Trophoblast cell (in vitro differentiated cells and primary cell): ENCODE measurements around the gene GOLT1A.

Experiments
- DNase-seq, 2 donors: peaks; one replicate each; pipeline ENCODE4 v3.0.0-alpha.2; 2016
- H2AFZ ChIP-seq: 2 replicates; pipeline ENCODE4 v1.6.1; 2013; ENCODE audit warnings: low read length, moderate library complexity, mild to moderate bottlenecking; ENCODE audit not compliant: insufficient read depth, poor library complexity
- H2AK5ac ChIP-seq: 2 replicates; pipeline ENCODE4 v1.6.1; 2013; ENCODE audit warnings: mild to moderate bottlenecking, low read length
- H2BK120ac ChIP-seq: 2 replicates; pipeline ENCODE4 v1.6.1; 2013; ENCODE audit warnings: low read length, mild to moderate bottlenecking, moderate library complexity; ENCODE audit not compliant: insufficient read depth, poor library complexity
- H2BK12ac ChIP-seq: 2 replicates; pipeline ENCODE4 v1.6.1; 2013; ENCODE audit warnings: mild to moderate bottlenecking, low read length, moderate library complexity
- H2BK5ac ChIP-seq: 2 replicates; pipeline ENCODE4 v1.6.1; 2013; ENCODE audit warnings: low read length, low read depth, moderate library complexity, mild to moderate bottlenecking; ENCODE audit not compliant: poor library complexity
- H3K14ac ChIP-seq: 2 replicates; pipeline ENCODE4 v1.6.1; 2013; ENCODE audit warnings: mild to moderate bottlenecking, low read length
- H3K18ac ChIP-seq: 2 replicates; pipeline ENCODE4 v1.6.1; 2013; ENCODE audit warnings: mild to moderate bottlenecking, low read length
- H3K23ac ChIP-seq: 2 replicates; pipeline ENCODE4 v1.6.1; 2013; ENCODE audit warnings: low read length
- H3K27ac ChIP-seq: 2 replicates; pipeline ENCODE4 v1.5.1; 2013; ENCODE audit warnings: low read depth, mild to moderate bottlenecking, inconsistent platforms, low read length, moderate library complexity
- H3K27me3 ChIP-seq: 2 replicates; pipeline ENCODE4 v1.6.1; 2013; ENCODE audit warnings: inconsistent platforms, mild to moderate bottlenecking, low read length, moderate library complexity; ENCODE audit not compliant: insufficient read depth
- H3K36me3 ChIP-seq, 2 experiments: 1 replicate in 1 of 2; 2 replicates in 1 of 2; pipeline ENCODE4 v1.6.1; 2013; ENCODE audit warnings: low read length in 2 of 2, mild to moderate bottlenecking in 2 of 2, moderate library complexity in 1 of 2; ENCODE audit not compliant: insufficient read depth in 2 of 2, control insufficient read depth in 1 of 2
- H3K4ac ChIP-seq: 2 replicates; pipeline ENCODE4 v1.6.1; 2013; ENCODE audit warnings: low read depth, mild to moderate bottlenecking, low read length, moderate library complexity
- H3K4me1 ChIP-seq, 2 experiments: 1 replicate in 1 of 2; 2 replicates in 1 of 2; pipeline ENCODE4 v1.6.1; 2013; ENCODE audit warnings: low read length in 2 of 2, mild to moderate bottlenecking in 2 of 2, moderate library complexity in 1 of 2; ENCODE audit not compliant: insufficient read depth in 2 of 2, control insufficient read depth in 1 of 2
- H3K4me2 ChIP-seq: 2 replicates; pipeline ENCODE4 v1.6.1; 2013; ENCODE audit warnings: inconsistent platforms, mild to moderate bottlenecking, low read length, moderate library complexity
- H3K4me3 ChIP-seq: 2 replicates; pipeline ENCODE4 v1.5.1; 2013; ENCODE audit warnings: mild to moderate bottlenecking, low read depth, low read length, inconsistent platforms
- H3K79me1 ChIP-seq: one replicate; pipeline ENCODE4 v1.6.1; 2013; ENCODE audit warnings: low read length
- H3K79me2 ChIP-seq: 2 replicates; pipeline ENCODE4 v1.6.1; 2013; ENCODE audit warnings: low read length, mild to moderate bottlenecking; ENCODE audit not compliant: control insufficient read depth, insufficient read depth, poor library complexity
- H3K9ac ChIP-seq: 2 replicates; pipeline ENCODE4 v1.6.1; 2013; ENCODE audit warnings: mild to moderate bottlenecking, low read length
- H3K9me3 ChIP-seq: 2 replicates; pipeline ENCODE4 v1.6.1; 2013; ENCODE audit warnings: low read depth, mild to moderate bottlenecking, control low read depth, inconsistent platforms, low read length; ENCODE audit not compliant: insufficient read depth
- H4K12ac ChIP-seq: 2 replicates; pipeline ENCODE4 v1.6.1; 2013; ENCODE audit warnings: low read depth, mild to moderate bottlenecking, low read length, moderate library complexity
- H4K8ac ChIP-seq: 2 replicates; pipeline ENCODE4 v1.6.1; 2013; ENCODE audit warnings: low read depth, mild to moderate bottlenecking, low read length, moderate library complexity
- H4K91ac ChIP-seq: one replicate; pipeline ENCODE4 v1.6.1; 2013; ENCODE audit warnings: low read depth, mild to moderate bottlenecking, low read length, moderate library complexity
- WGBS: extraction: QIAGEN DNeasy Blood & Tissue Kit; methylation state at CpG from one replicate; pipeline ENCODE4 v1.1.7; 2013; ENCODE audit warnings: missing lambda C conversion rate; ENCODE audit not compliant: insufficient read length, insufficient coverage; ENCODE audit errors: extremely low coverage; 5-methylcytosine and 5-hydroxymethylcytosine counted together

GOLT1A gene

GRCh38 chr1:204186597-204186996 lies 27.2 kb downstream of the GOLT1A start:
- Histone ChIP-seq H3K14ac (no peak overlapping the region), H3K4me2 (no peak overlapping the region), H3K4ac (no peak overlapping the region), H3K4me1 (no peaks in the 10 kb centered on the region), H2BK12ac (no peak overlapping the region), H3K27ac (no peak overlapping the region), H2BK120ac (no peak overlapping the region), H3K4me3 (peak overlapping the region; percentile 20), H2BK5ac (no peak overlapping the region), H3K36me3 (no peaks in the 10 kb centered on the region), H4K91ac (no peak overlapping the region), H2AK5ac (no peak overlapping the region), H3K23ac (no peak overlapping the region), H3K18ac (no peak overlapping the region), H4K12ac (no peak overlapping the region), H3K27me3 (peaks cover 5% of the 10 kb centered on the region), H4K8ac (no peak overlapping the region), H3K79me1 (no peaks in the 10 kb centered on the region), H3K9me3 (no peaks in the 10 kb centered on the region), H3K79me2 (no peaks in the 10 kb centered on the region), H3K9ac (no peak overlapping the region), H2AFZ (no peak overlapping the region)
- DNase-seq = no peak
- WGBS = no CpG with 5 or more reads among the region's 10 CpGs

GRCh38 chr1:204181116-204181515 lies 32.7 kb downstream of the GOLT1A start:
- Histone ChIP-seq H3K36me3 (no peaks in the 10 kb centered on the region), H3K9ac (peak overlapping the region; percentile 4), H2BK5ac (no peak overlapping the region), H3K4me1 (no peaks in the 10 kb centered on the region), H3K27ac (no peak overlapping the region), H4K91ac (no peak overlapping the region), H2AFZ (no peak overlapping the region), H2AK5ac (no peak overlapping the region), H3K4me3 (no peak overlapping the region), H3K27me3 (no peaks in the 10 kb centered on the region), H2BK120ac (no peak overlapping the region), H3K23ac (no peak overlapping the region), H3K79me2 (no peaks in the 10 kb centered on the region), H2BK12ac (no peak overlapping the region), H3K4me2 (no peak overlapping the region), H3K9me3 (peaks cover 3% of the 10 kb centered on the region), H4K8ac (no peak overlapping the region), H4K12ac (no peak overlapping the region), H3K18ac (no peak overlapping the region), H3K14ac (no peak overlapping the region), H3K4ac (no peak overlapping the region), H3K79me1 (no peaks in the 10 kb centered on the region)
- WGBS = no CpG with 5 or more reads among the region's 1 CpG
- no peak for DNase-seq

- Histone ChIP-seq H2AFZ (no peak overlapping the region), H3K27ac (no peak overlapping the region), H2AK5ac (no peak overlapping the region), H2BK5ac (no peak overlapping the region), H3K4me2 (no peak overlapping the region), H2BK12ac (no peak overlapping the region), H3K27me3 (no peaks in the 10 kb centered on the region), H3K36me3 (no peaks in the 10 kb centered on the region), H3K23ac (no peak overlapping the region), H3K9ac (no peak overlapping the region), H3K79me2 (no peaks in the 10 kb centered on the region), H3K4me1 (no peaks in the 10 kb centered on the region), H2BK120ac (no peak overlapping the region), H4K8ac (no peak overlapping the region), H3K9me3 (peaks cover 3% of the 10 kb centered on the region), H3K18ac (no peak overlapping the region), H3K14ac (no peak overlapping the region), H4K91ac (no peak overlapping the region), H4K12ac (no peak overlapping the region), H3K4ac (no peak overlapping the region), H3K79me1 (no peaks in the 10 kb centered on the region), H3K4me3 (no peak overlapping the region)
- no peak for DNase-seq
- no CpG with 5 or more reads among the region's 6 CpGs for WGBS
These were observed 33.7 kb downstream of the GOLT1A start for GRCh38 chr1:204180133-204180532.

- H3K4ac ChIP-seq = no peak overlapping the region
These were observed 35.1 kb downstream of the GOLT1A start for GRCh38 chr1:204178487-204179281.

More at GRCh38 chr1:204178487-204179281, 35.1 kb downstream of the GOLT1A start:
- no peak overlapping the region for H3K23ac ChIP-seq
- peaks cover 3% of the 10 kb centered on the region for H3K9me3 ChIP-seq
- H4K12ac ChIP-seq = no peak overlapping the region
- H3K4me1 ChIP-seq = no peaks in the 10 kb centered on the region
- DNase-seq = no peak
- no CpG with 5 or more reads among the region's 7 CpGs for WGBS
- no peak overlapping the region for H2BK120ac ChIP-seq
- no peak overlapping the region for H2BK12ac ChIP-seq
- H3K4me3 ChIP-seq = no peak overlapping the region
- H3K4me2 ChIP-seq = no peak overlapping the region
- H3K27ac ChIP-seq = no peak overlapping the region
- no peak overlapping the region for H2AFZ ChIP-seq
- H2AK5ac ChIP-seq = no peak overlapping the region
- no peaks in the 10 kb centered on the region for H3K79me1 ChIP-seq
- H3K18ac ChIP-seq = no peak overlapping the region
- H2BK5ac ChIP-seq = no peak overlapping the region
- H3K79me2 ChIP-seq = no peaks in the 10 kb centered on the region
- no peak overlapping the region for H3K9ac ChIP-seq
- H3K14ac ChIP-seq = no peak overlapping the region
- H4K91ac ChIP-seq = no peak overlapping the region
- no peaks in the 10 kb centered on the region for H3K36me3 ChIP-seq
- H3K27me3 ChIP-seq = no peaks in the 10 kb centered on the region
- no peak overlapping the region for H4K8ac ChIP-seq
